Measurements from ENCODE around the gene CCDC174. TPM values are rescaled to one million over a fixed set of nuclear protein-coding genes. Genes with fewer than 3 reads are reported as not detected.

Gene CCDC174
- total and polyA plus RNA-seq, 10 of the 15 experiments (the other 5 are each of a cell fraction or from before 2014, with no cell fraction given), result 11.6 to 31.3 (median 19.1) TPM

- TF ChIP-seq RCOR1 (conservative IDR thresholded peaks at IDR 0.05; ENCODE audit: low read depth, low read length), result no peak
- no peak for TF ChIP-seq PAX8 (IDR thresholded peaks at IDR 0.05)
- no peak for TF ChIP-seq NR2C1 (IDR thresholded peaks at IDR 0.05)
These were observed 2.1 kb upstream of the CCDC174 start (continued) for GRCh38 chr3:14649466-14649865.

GRCh38 chr3:14650193-14650592, 1.4 kb upstream of the CCDC174 start:
- RAD21 ChIA-PET (ENCODE audit: unreplicated experiment), result interaction anchor here (7.7 kb wide), 1 partner anchor 130 kb away, joined by 38 read pairs; no protein-coding TSS in a partner anchor
- no peaks in the 10 kb centered on the region for H3K4me1 ChIP-seq (ENCODE audit: control insufficient read depth, insufficient read depth, low read length)
- no peak for ATAC-seq
- H3K9ac ChIP-seq (ENCODE audit: control insufficient read depth, insufficient read depth, low read length), result no peak overlapping the region
- H3K27me3 ChIP-seq (replicated peaks in 1 of 2; ENCODE audit: control insufficient read depth in 2 of 2, insufficient read depth in 2 of 2, low read length in 1 of 2), result no peaks in the 10 kb centered on the region
- H3K36me3 ChIP-seq (ENCODE audit: control insufficient read depth in 2 of 2, insufficient read depth in 2 of 2, low read length in 1 of 2), result peaks cover 0 to 6% of the 10 kb centered on the region in 2 experiments; a peak in 1 of 4 replicates
- FAIRE-seq, result no peak
- H3K27ac ChIP-seq (ENCODE audit: control insufficient read depth, insufficient read depth), result no peak overlapping the region
- no peaks in the 10 kb centered on the region for H4K20me1 ChIP-seq (ENCODE audit: control insufficient read depth, insufficient read depth)
- SMC1A ChIA-PET (ENCODE audit: uncharacterized antibody, unreplicated experiment), result interaction anchor here (1.8 to 5.9 kb wide), 5 partner anchors 13 to 131 kb away, joined by 6 to 57 read pairs (median 20); no protein-coding TSS in a partner anchor
- no TSS peak for BruUV-seq (replicated peaks)
- CTCF ChIA-PET, result interaction anchor here (0.6 to 1.9 kb wide), 5 partner anchors 10 to 448 kb away, joined by 3 to 4 read pairs (median 3); no protein-coding TSS in a partner anchor
- intact Hi-C loops (cut with micrococcal nuclease; ENCODE audit: unreplicated experiment) (no loop called here), in situ Hi-C loops (cut with MboI) (no loop called here)
- H3K79me2 ChIP-seq (ENCODE audit: control insufficient read depth, insufficient read depth, low read length), result peaks cover 34% of the 10 kb centered on the region
- H2AFZ ChIP-seq (ENCODE audit: control insufficient read depth, low read depth, low read length), result no peak overlapping the region
- no peak for TF ChIP-seq BCL11A (IDR thresholded peaks at IDR 0.05; ENCODE audit: low read depth, low read length)
- TF ChIP-seq FOS (IDR thresholded peaks at IDR 0.05; ENCODE audit: borderline replicate concordance, extremely low read depth, insufficient read length), result no peak
- no peak for TF ChIP-seq NRF1 (conservative IDR thresholded peaks at IDR 0.05; ENCODE audit: low read depth, low read length)
- TF ChIP-seq SP1 (IDR thresholded peaks at IDR 0.05; ENCODE audit: low read depth, low read length), result no peak
- TF ChIP-seq ZBED1 (IDR thresholded peaks at IDR 0.05; ENCODE audit: borderline replicate concordance), result no peak
- TF ChIP-seq ZBTB4 (CRISPR knock-in tag; IDR thresholded peaks at IDR 0.05), result no peak
- no peak for TF ChIP-seq CHD1 (IDR thresholded peaks at IDR 0.05; ENCODE audit: low read depth, low read length)
- no peak for TF ChIP-seq NR2F1 (conservative IDR thresholded peaks at IDR 0.05)
- TF ChIP-seq ATF3 (IDR thresholded peaks at IDR 0.05; ENCODE audit: borderline replicate concordance, extremely low read depth, low read depth, low read length), result no peak
- no peak for TF ChIP-seq BMI1 (IDR thresholded peaks at IDR 0.05; ENCODE audit: borderline replicate concordance)
- no peak for TF ChIP-seq POLR2AphosphoS5 (IDR thresholded peaks at IDR 0.05; ENCODE audit: low read length)
- no peak for TF ChIP-seq RB1 (IDR thresholded peaks at IDR 0.05; ENCODE audit: borderline replicate concordance)
- TF ChIP-seq ZNF24 (IDR thresholded peaks at IDR 0.05), result no peak
- TF ChIP-seq KDM1A (IDR thresholded peaks at IDR 0.05; ENCODE audit: borderline replicate concordance), result no peak
- no peak for TF ChIP-seq ASH2L (IDR thresholded peaks at IDR 0.05; ENCODE audit: borderline replicate concordance, low read depth)
- TF ChIP-seq TCF12 (IDR thresholded peaks at IDR 0.05; ENCODE audit: low read depth, low read length), result no peak
- no peak for TF ChIP-seq KAT2A (conservative IDR thresholded peaks at IDR 0.05; ENCODE audit: control insufficient read depth, low read depth, low read length)
- no peaks in the 10 kb centered on the region for H3K9me3 ChIP-seq (replicated peaks; ENCODE audit: control insufficient read depth, insufficient read depth, low read length)
- peak overlapping the region; percentile 74 for H3K4me2 ChIP-seq (ENCODE audit: control insufficient read depth, insufficient read depth)
- peak overlapping the region; percentile 84; the same call in 1 of the 2 replicates for H3K4me3 ChIP-seq
- DNase-seq (ENCODE audit: low read depth, low spot score), result no peak
- POLR2A ChIA-PET, result interaction anchor here (1.0 kb wide), 1 partner anchor 297 kb away, joined by 3 read pairs; no protein-coding TSS in a partner anchor
- WGBS (ENCODE audit: insufficient coverage, insufficient replicate concordance, low lambda C conversion rate, missing lambda C conversion rate), result 85% methylated on average over 4 of the region's 4 CpGs
